Effector CD8-positive, alpha-beta T cell (primary cell): ENCODE data around the gene SEMA4A.
"Not testable (repeated sequence)": the region's sequence is repeated elsewhere in the genome, so short reads cannot be mapped to it uniquely, and the experiment has no call there.

Experiments used
- DNase-seq: peaks from one replicate; lab custom pipeline; 2025; lab: John Stamatoyannopoulos, UW
- total RNA-seq, 4 experiments: gene quantifications; one replicate each; lab custom pipeline; 2026; lab: John Stamatoyannopoulos, UW

SEMA4A gene
- total RNA-seq: 6.3 to 20.3 (median 11.7) reads per million in 4 experiments

GRCh38 chr1:156153362-156153761, at the start of gene SEMA4A:
Gene SEMA4A (plus strand): TSS chr1:156153585. CDS start chr1:156154579, 994 bp downstream.
- no peak for DNase-seq

- DNase-seq: peak; percentile 15
Measured at GRCh38 chr1:156104065-156104810, 49.1 kb upstream of the SEMA4A start.

DNA sequence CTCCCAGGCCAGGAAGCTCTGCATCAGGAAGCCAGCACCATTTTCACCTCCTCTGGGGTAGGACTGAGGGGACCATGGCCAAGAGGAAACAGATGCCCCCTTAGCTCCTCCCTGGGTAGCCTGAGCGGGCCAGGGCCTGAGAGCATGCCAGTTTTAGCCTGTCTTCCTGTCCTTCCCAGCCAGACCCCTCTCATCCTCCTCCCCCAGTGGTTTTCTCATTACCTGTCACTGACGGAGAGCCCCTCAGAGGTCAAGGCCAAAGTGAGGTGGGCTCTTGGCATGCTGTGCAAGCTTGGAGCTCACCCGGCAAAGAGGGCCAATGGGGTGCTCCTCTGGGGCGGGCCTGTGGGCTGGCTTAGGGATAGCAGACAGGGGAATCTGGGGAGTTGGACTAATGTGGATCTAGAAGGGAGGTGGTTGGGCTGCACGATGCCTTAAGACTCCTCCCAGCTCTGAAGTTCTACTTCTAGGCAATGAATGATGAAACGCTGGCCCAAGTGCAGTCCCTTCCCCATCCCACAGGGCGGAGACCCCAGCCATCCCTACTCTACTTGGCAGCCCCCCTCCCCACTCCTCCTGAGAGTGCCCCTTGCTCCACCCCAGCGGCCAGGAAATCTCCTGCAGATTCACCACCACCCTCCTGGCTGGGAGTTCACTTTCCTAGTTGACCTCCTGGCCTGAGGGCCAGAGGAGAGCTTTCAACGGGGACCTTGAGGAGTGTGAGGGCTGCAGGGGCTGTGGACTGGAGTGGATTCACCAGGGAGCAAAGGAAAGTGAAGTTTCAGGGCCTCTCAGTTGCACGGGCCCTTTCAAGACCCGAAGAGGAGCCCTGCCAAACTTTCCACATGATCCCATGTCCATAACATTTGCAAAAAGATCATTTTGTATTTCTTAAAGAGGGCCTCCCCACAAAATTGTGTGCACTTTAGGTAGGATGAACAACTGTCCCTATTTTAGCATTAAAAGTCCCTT, 48.2 kb upstream of the SEMA4A start:
- no peak for DNase-seq

- DNase-seq: no peak
Measured at GRCh38 chr1:156106624-156107488, 46.5 kb upstream of the SEMA4A start.

GRCh38 chr1:156108057-156108456, 45.3 kb upstream of the SEMA4A start:
- no peak for DNase-seq

DNA sequence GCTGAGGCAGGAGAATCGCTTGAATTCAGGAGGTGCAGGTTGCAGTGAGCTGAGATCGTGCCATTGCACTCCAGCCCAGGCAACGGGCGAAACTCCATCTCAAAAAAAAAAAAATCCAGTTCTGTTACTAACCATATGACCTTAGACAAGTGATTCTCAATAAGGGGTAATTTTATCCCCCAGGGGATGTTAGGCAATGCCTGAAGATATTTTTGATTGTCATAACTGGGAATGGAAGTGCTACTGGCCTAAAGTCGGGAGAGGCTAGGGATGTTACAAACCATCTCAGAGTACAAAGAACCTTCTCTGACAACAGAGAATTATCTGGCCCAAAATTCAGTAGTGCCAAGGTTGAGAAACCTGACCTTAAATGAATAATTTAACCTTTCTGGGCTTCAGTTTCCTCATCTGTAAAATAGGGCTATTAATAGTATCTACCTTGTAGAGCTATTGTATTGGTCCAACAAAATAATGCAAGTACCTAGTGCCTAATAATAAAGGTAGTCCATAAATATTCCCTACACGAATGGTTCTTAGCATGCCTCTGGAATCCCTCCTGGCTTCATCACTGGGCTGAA, 44.6 kb upstream of the SEMA4A start:
- no peak for DNase-seq

- DNase-seq: no peak
Measured at GRCh38 chr1:156110252-156110651, 43.1 kb upstream of the SEMA4A start.

- DNase-seq: no peak
Measured at GRCh38 chr1:156111355-156111962, 41.9 kb upstream of the SEMA4A start.

DNA sequence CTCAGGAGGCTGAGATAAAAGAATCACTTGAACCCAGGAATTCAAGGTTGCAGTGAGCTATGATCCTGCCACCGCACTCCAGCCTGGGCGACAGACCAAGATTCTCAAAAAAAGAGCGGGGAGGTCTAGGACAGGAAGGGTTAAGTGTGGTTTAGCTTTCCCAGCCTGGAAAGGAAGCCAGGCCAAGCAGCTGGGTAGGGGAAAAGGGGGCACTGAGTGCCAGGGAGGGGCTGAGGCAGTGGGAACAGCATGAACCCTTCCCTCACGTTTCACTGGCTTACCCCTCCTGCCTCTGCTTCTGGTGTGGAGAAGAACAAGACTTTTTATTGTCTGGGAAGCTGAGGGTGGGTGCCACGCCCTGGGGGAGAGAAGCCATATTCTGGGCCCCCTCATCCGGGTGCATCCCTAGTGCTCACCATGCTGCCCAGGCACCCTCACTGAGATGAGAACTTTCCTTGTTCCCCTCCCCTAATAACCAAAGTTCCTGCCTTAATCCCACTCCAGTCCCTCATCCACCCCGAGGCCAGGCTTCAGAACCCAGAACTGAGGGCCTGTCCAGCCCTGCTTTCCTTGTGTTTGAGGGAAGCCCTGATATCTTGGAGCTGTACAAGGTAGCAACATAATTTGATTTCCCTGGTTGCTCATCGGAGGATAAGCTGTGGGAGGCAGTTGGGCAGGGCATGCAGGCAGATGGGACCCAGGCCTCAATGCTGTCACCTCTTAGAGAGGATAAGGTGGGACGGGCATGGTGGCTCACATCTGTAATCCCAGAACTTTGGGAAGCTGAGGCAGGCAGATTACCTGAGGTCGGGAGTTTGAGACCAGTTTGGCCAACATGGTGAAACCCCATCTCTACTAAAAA, 40.9 kb upstream of the SEMA4A start:
- DNase-seq: no peak

DNA sequence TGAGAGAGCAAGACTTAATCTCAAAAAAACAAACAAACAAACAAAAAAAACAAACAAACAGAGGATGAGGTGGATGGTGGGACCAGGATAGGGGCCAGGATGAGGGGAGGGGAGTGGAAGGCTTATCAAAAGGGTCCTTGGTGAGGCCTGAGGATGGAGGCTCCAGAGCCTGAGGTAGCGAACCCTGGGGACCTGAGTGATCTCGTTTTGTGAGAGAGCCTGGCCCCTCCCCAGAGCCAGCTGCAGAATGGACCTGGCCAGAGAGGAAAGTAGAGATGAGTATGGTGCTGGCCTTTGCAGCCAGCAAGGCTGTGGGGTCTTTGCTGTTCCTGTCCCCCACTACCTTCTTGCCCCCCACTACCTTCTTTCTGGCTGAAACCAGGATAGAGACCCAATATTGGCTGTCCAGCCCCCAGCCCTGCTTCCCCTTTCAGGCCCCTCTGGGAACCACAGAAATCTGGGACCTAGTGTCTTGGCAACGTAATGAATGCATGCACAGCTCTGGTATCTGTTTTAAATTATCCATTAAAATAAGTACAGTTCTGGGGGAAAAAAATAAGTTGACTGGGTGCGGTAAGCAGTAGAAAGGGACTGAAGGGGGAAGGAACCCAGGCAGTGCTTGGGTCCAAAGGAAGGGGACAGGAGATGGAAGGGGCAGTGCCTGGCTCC, 40.0 kb upstream of the SEMA4A start:
- DNase-seq: no peak

DNA sequence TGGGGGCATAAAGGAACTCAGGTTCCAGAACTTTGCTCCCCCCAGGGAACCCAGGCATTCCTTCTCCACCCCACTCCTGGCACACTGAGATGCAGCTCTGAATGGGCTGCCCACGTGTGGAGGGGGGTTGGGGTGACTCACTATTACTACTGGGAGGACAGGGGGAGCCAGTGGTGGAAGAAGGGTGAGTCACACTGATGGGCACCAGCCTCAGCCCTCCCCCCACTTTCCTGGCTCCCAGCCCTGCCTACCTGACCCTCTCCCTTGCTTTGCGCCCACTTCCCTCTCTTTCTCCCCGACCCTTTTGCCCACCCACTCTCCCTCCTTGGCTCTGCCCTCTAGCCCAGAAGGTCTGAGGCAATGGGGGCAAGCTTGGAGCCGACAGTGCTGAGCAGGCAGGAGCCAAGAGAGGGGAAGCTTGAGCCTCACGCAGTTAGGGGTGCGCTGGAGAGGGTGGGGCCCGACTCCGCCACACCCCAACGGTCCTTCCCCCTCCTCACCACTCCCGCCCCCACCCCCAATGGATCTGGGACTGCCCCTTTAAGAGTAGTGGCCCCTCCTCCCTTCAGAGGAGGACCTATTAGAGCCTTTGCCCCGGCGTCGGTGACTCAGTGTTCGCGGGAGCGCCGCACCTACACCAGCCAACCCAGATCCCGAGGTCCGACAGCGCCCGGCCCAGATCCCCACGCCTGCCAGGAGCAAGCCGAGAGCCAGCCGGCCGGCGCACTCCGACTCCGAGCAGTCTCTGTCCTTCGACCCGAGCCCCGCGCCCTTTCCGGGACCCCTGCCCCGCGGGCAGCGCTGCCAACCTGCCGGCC, 39.1 kb upstream of the SEMA4A start, which contains the start of gene LMNA:
Gene LMNA (plus strand): TSS at position 611 of the 818 bp plus-strand sequence. CDS start 208 bp downstream, outside the sequence.
- peak; percentile 28 for DNase-seq

DNA sequence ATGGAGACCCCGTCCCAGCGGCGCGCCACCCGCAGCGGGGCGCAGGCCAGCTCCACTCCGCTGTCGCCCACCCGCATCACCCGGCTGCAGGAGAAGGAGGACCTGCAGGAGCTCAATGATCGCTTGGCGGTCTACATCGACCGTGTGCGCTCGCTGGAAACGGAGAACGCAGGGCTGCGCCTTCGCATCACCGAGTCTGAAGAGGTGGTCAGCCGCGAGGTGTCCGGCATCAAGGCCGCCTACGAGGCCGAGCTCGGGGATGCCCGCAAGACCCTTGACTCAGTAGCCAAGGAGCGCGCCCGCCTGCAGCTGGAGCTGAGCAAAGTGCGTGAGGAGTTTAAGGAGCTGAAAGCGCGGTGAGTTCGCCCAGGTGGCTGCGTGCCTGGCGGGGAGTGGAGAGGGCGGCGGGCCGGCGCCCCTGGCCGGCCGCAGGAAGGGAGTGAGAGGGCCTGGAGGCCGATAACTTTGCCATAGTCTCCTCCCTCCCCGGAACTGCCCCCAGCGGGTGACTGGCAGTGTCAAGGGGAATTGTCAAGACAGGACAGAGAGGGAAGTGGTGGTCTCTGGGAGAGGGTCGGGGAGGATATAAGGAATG, 38.4 kb upstream of the SEMA4A start:
- no peak for DNase-seq

- no peak for DNase-seq
Measured at GRCh38 chr1:156115514-156116374, 37.6 kb upstream of the SEMA4A start.

GRCh38 chr1:156116731-156117130, 36.7 kb upstream of the SEMA4A start:
- DNase-seq: not testable (repeated sequence)

DNA sequence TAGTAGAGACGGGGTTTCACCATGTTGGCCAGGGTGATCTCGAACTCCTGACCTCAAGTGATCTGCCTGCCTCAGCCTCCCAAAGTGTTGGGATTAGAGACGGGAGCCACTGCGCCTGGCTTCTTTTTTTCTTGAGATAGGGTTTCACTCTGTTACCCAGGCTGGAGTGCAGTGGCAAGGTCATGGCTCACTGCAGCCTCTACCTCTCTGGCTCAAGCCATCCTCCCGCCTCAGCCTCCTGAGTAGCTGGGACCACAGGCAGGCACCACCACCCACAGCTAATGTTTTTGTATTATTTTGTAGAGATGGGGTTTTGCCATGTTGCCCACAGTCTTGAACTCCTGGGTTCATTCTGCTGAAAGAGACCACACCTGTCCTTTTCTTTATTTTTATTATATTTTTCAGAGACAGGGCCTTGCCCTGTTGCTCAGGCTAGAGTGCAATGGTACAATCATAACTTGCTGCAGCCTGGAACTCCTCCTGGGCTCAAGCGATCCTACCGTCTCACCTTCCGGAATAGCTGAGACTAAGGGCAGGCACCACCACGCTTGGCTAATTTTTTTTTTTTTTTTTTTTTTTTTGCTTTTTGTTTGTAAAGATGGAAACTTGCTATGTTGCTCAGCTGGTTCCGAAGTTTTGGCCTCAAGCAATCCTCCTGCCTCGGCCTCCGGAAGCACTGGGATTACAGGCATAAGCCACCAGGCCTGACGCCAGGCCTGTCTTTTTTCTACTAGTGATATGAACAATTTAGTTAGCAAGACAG, 35.8 kb upstream of the SEMA4A start:
- no peak for DNase-seq

DNA sequence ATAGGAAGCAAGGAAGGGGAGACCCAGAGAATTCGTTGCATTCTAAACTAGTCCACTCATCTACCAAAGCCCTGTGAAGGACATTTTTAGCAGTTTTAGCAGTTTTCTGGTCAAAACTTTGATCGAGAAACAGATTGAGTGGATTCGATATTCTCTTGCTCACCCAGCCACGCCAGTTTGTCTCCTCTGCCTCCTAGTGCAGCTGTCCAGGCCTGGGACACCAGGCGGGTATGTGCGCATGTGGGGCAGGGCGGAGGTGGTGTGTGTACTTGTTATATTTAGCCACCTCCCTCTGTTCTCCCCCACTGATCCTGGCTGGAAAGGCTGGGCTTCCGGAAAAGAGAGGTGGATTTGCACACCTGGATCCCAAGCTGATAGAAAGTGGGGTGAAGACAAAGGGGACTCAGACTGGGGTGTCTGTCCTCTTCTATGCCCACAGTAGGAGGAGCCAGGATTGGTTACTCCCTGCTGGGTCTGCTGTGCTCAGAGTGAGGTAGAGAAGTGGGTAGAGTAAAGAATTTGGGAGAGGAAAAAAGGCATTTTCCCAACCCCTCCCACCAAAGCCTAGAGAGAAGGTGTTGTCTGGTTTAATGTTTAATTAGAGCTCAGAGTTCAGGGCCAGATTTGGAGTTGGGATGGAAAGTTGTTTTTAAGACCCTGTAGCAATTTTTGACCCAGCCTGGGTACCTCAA, 35.1 kb upstream of the SEMA4A start:
- no peak for DNase-seq
